Stimulated activated effector memory CD8-positive, alpha-beta T cell treated with anti-CD3 and anti-CD28 coated beads, Interleukin-12 subunit alpha, Interleukin-12 subunit beta, amount 100 ng/mL, for 72 hours (primary cell): ENCODE results near the gene ZFP92.

Experiments
- ATAC-seq: fragments of 150-1000 bp; cut with Tn5 transposase; 2 replicates; pipeline ENCODE4 v1.10.0; 2021
- DNase-seq, 2 donors: peaks; one replicate each; pipeline ENCODE4 v3.0.0; 2021 to 2022; ENCODE audit warnings: low spot score in 2 of 2
- H3K27ac Mint-ChIP-seq: one replicate; pipeline ENCODE4 v1.8.0; 2022; ENCODE audit warnings: mild to moderate bottlenecking, mixed read lengths
- H3K36me3 Mint-ChIP-seq: one replicate; pipeline ENCODE4 v1.8.0; 2022; ENCODE audit warnings: mild to moderate bottlenecking, mixed read lengths
- H3K4me1 Mint-ChIP-seq: one replicate; pipeline ENCODE4 v1.8.0; 2022; ENCODE audit warnings: mixed read lengths
- H3K4me3 Mint-ChIP-seq: one replicate; pipeline ENCODE4 v1.8.0; 2022; ENCODE audit warnings: mild to moderate bottlenecking, mixed read lengths
- H3K9me3 Mint-ChIP-seq: one replicate; pipeline ENCODE4 v1.8.0; 2022; ENCODE audit warnings: mixed read lengths

ZFP92 gene

DNA sequence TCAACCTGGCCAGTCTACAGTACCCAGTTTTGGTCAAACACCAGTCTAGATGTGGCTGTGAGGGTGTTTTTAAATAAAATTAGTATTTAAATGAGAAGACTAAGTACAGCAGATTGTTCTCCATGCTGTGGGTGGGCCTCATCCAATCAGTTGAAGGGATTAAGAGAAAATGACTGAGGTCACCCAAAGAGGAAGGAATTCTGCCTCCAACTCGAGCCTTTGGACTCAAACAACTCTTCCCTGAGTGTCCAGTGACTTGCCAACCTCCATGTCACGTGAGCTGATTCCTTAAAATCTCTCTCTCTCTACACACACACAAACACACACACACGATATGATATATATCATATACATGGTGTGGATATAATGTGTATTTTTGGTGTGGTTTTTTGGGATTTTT is 24.6 kb downstream of the ZFP92 start:
- H3K4me1 Mint-ChIP-seq, result no peaks in the 10 kb centered on the region
- no peaks in the 10 kb centered on the region for H3K9me3 Mint-ChIP-seq
- H3K27ac Mint-ChIP-seq, result no peak overlapping the region
- no peak for DNase-seq
- no peak overlapping the region for H3K4me3 Mint-ChIP-seq
- ATAC-seq, result no peak
- no peaks in the 10 kb centered on the region for H3K36me3 Mint-ChIP-seq

DNA sequence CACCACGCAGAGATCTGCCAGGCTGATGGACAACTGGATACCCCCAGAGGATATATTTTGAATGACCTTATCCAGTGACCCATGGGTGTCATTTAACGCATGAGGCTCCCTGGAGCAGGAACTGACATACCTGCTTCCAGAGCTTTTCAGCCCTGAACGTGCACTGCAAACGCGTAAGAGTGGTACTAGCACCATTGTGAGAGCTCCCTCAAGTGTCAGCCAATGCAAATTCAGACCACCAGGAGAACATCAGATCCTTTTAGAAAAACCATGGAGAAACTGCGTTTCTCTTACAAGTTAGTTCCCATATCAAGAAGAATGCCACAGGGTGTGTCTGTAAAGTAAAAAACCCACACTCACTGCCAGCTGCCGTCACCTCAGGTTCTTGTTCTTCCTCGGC is 27.3 kb downstream of the ZFP92 start:
- H3K27ac Mint-ChIP-seq, result no peak overlapping the region
- no peaks in the 10 kb centered on the region for H3K36me3 Mint-ChIP-seq
- no peak overlapping the region for H3K4me3 Mint-ChIP-seq
- H3K9me3 Mint-ChIP-seq, result no peaks in the 10 kb centered on the region
- no peaks in the 10 kb centered on the region for H3K4me1 Mint-ChIP-seq
- ATAC-seq, result no peak
- no peak for DNase-seq

DNA sequence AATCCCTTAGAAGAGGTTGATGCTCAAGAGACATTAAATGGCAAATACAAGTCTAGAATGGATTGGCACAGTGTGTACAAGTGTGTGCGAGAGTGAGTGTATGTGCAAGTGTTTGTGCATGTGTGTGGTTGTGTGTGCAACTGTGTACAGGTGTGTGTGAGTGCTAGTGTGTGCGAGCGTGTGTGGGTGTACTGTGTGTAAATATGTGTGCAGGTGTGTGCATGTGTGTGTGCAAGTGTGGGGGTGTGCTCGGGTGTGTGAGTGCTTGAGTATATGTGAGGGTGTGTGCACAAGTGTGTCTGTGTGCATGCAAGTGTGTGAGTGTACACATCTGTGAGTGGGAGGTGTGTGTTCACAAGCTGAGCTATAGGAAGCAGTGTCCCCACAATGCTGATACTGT is 28.7 kb downstream of the ZFP92 start:
- Mint-ChIP-seq H3K36me3 (no peaks in the 10 kb centered on the region), H3K4me3 (no peak overlapping the region), H3K9me3 (no peaks in the 10 kb centered on the region), H3K4me1 (no peaks in the 10 kb centered on the region), H3K27ac (no peak overlapping the region)
- DNase-seq (no peak), ATAC-seq (no peak)

DNA sequence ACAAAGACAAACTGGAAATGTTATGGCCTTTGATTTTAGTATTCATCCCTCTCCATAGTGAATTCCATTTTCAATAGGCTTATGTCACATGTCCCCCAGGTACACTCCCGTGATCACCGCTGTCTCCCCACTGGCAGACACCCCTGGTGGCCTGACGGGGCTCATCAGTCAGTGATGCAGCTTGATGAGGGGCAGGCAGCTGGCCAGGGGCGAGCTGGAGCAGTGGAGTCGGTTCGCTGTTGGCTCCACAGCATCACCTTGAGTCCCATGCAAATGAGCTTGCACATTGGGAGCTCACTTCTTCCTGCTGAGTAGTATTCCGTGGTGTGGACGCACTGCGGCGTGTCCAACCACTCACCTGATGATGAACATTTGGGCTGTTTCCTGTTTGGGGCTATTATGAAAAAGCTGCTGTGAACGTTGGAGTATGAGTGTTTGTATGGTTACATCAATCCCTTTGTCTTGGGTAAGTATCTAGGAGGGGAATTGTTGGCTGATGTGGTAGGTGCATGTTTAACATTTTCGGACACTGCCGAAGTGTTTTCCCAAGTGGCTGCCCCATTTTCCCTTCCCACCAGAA is 29.4 kb downstream of the ZFP92 start:
- Mint-ChIP-seq H3K27ac (no peak overlapping the region), H3K4me3 (no peak overlapping the region), H3K9me3 (no peaks in the 10 kb centered on the region), H3K4me1 (no peaks in the 10 kb centered on the region), H3K36me3 (no peaks in the 10 kb centered on the region)
- DNase-seq, result no peak
- no peak for ATAC-seq

DNA sequence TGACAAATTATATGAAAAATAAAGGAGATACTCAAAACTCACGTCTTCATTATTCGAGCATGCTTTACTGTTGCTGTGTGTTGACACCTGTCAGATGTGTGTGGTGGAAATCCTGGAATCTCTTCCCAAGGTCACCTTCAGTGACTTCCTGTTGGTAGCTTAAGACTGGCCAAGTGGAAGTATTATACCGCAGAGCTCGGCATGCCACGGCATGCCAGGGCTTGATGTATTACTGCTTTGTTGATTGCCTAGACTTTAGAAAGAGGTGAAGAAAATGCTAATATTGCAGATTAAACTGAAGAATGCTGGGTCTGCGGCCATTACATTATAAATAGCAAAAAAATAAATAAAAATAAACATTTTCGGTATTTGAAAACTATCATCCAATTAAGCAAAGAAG is 30.0 kb downstream of the ZFP92 start:
- no peaks in the 10 kb centered on the region for H3K4me1 Mint-ChIP-seq
- H3K4me3 Mint-ChIP-seq, result no peak overlapping the region
- no peak for ATAC-seq
- H3K9me3 Mint-ChIP-seq, result no peaks in the 10 kb centered on the region
- no peak for DNase-seq
- no peak overlapping the region for H3K27ac Mint-ChIP-seq
- no peaks in the 10 kb centered on the region for H3K36me3 Mint-ChIP-seq

DNA sequence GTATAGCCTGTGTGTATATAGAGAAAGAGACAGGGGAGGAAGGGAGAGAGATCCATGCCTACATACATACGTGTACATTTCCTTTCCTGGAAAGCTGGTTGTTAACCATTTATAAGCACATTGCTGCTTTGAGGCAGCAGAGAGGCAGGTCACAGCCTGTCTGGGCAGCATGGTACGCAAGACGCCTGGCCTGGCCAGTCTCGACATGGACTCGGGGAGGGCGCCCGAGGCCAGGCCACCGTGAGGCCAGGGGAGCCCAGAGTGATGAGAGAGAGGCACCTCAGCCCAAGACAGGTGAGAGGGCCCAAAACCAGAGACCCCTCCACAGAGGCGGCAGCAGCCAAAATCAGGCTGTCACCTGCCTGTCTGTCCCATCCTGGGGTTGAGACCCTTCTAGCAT is 30.7 kb downstream of the ZFP92 start:
- Mint-ChIP-seq H3K9me3 (no peaks in the 10 kb centered on the region), H3K36me3 (no peaks in the 10 kb centered on the region), H3K4me3 (no peak overlapping the region), H3K27ac (no peak overlapping the region), H3K4me1 (no peaks in the 10 kb centered on the region)
- ATAC-seq (no peak), DNase-seq (no peak)

DNA sequence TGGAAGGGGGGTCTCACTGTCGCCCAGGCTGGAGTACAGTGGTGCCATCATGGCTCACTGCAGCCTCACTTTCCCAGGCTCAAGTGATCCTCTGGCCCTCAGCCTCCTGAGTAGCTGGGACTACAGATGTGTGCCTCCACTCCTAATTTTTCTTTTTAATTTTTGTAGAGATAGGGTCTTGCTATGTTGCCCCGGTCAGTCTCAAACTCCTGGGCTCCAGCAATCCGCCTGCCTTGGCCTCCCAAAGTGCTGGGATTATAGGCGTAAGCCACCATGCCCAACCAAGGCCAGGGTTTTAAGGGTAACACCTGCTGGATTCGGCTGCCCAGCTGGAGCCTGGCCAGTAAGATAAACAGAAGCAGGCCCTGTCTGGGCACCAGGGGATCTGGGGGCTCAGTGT is 31.2 kb downstream of the ZFP92 start:
- no peak overlapping the region for H3K27ac Mint-ChIP-seq
- no peaks in the 10 kb centered on the region for H3K4me1 Mint-ChIP-seq
- ATAC-seq, result no peak
- DNase-seq, result no peak
- H3K4me3 Mint-ChIP-seq, result no peak overlapping the region
- no peaks in the 10 kb centered on the region for H3K36me3 Mint-ChIP-seq
- H3K9me3 Mint-ChIP-seq, result no peaks in the 10 kb centered on the region

DNA sequence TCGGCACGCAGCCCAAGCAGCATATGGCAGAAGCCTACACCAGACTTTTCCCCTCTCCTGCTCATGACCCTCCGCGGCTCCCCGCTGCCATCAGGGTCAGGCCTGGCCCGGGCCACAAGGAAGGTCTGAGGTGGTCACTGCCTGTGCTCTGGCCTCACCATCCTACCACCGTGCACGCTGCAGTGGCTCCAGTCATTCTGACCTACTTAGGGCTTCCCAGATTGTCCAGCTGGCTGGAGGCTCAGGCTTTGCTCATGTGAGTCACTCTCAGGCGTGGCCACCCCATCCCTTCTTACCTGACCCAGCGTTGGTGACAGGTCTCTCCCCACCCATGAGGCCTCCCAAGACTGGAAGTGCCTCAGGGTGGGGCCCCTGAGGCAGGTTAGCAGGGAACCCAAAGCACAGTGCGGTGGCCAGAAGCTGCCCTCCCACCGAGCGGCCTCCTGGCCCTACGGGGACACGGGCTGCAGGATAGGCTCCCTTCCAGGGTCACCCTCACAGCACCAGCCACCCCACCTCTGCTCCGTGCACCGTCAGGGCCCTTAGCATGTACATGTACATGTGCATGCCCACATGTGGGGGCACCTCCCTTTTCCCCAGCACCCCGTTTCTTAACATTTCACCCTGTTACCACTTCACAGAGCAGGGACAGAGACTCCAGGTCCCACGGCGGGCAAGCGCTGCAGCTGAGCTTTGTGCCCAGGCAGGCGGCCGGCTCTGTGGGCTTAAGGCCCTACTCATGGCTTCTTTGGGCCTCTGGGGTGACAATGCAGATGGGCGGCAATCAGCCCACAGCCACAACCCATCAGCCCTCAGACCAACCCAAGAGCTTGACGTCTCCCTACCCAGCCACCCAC is 32.4 kb downstream of the ZFP92 start:
- Mint-ChIP-seq H3K4me3 (no peak overlapping the region), H3K27ac (no peak overlapping the region), H3K4me1 (no peaks in the 10 kb centered on the region), H3K9me3 (no peaks in the 10 kb centered on the region), H3K36me3 (no peaks in the 10 kb centered on the region)
- no peak for DNase-seq
- no peak for ATAC-seq

DNA sequence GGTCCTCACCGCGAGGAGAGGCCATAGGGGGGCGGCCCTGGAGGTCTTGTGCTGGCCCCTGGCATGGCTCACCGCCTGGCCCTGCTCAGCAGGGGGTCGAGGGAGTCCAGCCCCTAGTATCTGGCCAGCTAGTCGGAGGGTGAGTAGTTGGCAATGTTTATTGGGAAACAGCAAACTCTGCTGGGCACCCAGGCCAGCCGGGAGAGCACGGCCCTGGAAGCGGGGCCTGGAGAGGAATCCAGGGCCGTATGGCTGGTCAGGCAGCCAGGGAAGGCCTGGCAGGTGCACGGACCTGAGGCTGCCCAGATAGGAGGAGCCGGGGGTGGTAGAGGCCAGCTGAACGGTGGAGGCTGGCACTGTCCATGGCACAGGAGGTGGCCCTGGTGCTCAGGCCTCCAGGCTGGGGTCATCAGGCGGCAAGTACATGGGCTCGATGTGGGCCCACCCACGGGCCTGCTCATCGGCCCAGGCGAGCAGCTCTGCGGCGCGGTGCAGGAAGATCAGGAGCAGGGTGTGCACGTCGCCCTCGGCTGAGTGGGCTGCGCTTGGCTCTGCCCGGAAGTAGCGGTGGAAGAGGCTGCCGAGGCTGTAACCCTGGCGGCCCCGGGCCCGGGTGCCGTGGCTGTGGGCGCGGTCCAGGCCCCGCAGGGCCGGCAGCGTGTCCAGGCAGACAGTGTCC is 33.2 kb downstream of the ZFP92 start:
- no peak for ATAC-seq
- Mint-ChIP-seq H3K36me3 (no peaks in the 10 kb centered on the region), H3K9me3 (no peaks in the 10 kb centered on the region), H3K4me3 (no peak overlapping the region), H3K27ac (no peak overlapping the region), H3K4me1 (no peaks in the 10 kb centered on the region)
- DNase-seq, result no peak

DNA sequence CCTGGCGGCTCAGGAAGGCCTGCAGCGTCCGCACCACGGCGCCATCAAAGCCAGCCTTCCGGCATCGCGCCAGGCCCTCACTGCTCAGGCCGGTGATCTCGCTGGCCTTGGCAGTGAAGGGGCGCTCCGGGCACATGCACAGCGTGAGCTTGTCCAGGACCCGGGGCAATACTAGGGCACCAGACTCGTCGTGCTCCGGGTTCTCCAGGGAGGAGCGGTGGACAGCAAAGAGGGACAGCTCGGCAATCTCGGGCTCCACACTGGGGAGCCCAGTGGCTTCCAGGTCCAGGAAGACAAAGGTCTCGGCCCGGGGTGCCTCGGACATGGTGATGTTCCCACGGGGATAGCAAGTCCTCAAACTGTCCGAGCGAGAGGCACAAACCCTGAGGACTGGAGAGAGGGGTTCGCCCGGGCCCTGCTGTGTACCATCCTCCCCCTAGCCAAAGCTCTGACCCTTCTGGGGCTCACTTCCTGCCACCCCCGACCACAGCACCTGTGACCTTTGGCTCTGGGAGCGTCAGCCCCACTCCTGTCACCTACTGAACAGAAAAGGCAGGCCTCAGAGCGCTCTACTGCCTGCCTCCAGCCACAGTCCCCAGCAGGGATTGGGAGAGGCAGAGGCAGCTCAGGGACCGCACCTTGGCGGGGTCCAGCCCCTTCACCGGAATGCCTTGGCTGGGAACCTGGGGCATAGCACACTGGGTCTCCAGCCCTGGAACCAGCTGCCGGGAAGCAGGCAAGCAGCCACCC is 34.0 kb downstream of the ZFP92 start:
- no peaks in the 10 kb centered on the region for H3K9me3 Mint-ChIP-seq
- no peaks in the 10 kb centered on the region for H3K4me1 Mint-ChIP-seq
- H3K4me3 Mint-ChIP-seq, result no peak overlapping the region
- ATAC-seq (no peak), DNase-seq (no peak)
- no peaks in the 10 kb centered on the region for H3K36me3 Mint-ChIP-seq
- H3K27ac Mint-ChIP-seq, result no peak overlapping the region

DNA sequence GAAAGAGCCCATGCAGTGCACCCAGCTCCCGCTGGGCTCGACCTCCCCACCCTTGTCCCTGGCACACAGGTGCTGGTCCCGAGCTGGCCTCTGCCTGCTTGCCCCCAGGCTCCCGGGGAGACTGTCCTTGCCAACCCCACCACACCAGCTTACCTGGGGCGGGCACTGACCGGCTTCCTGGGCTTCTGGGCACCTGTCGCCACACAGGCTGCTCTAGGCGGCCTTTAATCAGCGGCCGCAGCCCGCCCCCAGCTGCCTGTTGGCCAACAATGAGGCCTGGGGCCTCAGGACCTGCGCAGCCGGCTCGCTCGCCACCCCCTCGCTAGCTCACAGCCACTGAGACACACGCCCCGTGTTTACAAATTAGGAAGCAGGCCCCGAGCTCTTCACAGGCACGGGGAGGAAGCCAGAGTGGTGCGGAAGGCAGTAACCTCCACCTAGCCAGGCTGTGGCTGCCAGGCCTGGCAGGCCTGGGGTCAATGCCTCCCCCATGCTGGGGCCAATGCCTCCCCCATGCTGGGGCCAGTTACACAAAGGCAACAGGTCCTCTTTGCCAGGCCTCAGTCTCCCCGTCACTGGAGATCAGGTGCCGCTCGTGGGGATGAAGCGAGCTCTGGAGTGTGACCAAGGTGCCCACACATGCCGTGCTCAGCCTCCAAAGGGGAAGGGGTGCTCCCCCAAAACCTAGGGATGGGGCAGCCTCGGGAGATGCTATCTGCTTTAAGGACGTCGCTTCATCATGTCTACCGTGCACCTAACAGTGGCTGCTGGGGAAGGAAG is 34.8 kb downstream of the ZFP92 start, which contains the start of gene TREX2:
TREX2 (minus strand) TSS at position 201 of the 780 bp plus-strand sequence. CDS start 626 bp downstream, outside the sequence.
- DNase-seq (no peak), ATAC-seq (no peak)
- H3K27ac Mint-ChIP-seq, result no peak within 1 kb of the TSS
- peaks cover 2% of the 10 kb centered on the region for H3K36me3 Mint-ChIP-seq
- H3K4me3 Mint-ChIP-seq, result no peak within 1 kb of the TSS
- H3K9me3 Mint-ChIP-seq, result no peaks in the 10 kb centered on the region
- H3K4me1 Mint-ChIP-seq, result no peaks in the 10 kb centered on the region

DNA sequence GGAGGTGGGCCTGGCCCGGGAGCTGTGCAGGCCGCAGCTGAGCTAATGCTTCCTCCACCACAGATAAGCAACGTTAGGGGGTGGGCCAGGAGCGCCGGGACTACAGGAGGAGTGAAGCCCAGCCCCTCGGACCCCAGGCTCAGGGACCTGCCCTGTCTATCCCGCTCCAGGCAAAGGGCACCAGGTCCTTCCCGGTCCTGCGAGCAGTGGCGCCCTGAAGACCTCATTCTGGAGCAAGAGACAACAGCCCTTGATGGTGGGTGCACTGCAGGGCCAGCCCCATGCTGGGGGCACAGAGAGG is 35.3 kb downstream of the ZFP92 start:
- Mint-ChIP-seq H3K9me3 (no peaks in the 10 kb centered on the region), H3K4me3 (no peak overlapping the region), H3K4me1 (no peaks in the 10 kb centered on the region), H3K27ac (no peak overlapping the region), H3K36me3 (peaks cover 8% of the 10 kb centered on the region)
- DNase-seq, result no peak
- ATAC-seq, result no peak

DNA sequence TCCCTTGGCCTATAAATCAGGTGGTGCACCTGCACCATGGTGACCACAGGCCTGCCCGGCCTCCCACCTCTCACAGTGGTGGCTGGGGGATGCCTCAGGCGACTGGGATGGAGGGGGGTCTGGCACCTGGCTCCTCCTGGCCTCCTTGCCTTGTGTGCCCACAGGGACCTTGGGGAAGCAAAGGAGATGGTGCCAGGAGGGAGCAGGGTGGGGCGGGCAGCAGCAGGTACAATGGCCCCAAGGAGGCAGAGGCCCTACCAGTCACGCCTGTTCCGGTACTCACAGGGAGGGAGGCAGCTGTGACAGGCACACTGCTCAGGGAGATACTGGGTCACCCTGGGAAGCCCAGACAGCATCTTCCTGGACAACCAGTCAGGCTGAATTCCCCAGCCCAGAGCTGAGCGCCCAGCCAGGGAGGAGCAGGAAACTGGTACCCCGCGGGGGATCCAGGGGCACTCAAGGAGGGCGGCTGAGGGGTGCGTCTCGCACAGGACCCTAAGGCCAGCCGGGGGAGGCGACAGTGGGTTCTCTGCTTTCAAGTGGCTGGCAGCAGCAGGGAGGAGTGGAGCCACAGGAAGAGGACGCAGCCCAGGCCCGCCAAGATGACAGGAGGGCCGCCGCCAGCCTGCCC is 35.8 kb downstream of the ZFP92 start:
- Mint-ChIP-seq H3K36me3 (peaks cover 8% of the 10 kb centered on the region), H3K9me3 (no peaks in the 10 kb centered on the region), H3K4me1 (no peaks in the 10 kb centered on the region), H3K4me3 (no peak overlapping the region), H3K27ac (no peak overlapping the region)
- DNase-seq (no peak), ATAC-seq (no peak)

DNA sequence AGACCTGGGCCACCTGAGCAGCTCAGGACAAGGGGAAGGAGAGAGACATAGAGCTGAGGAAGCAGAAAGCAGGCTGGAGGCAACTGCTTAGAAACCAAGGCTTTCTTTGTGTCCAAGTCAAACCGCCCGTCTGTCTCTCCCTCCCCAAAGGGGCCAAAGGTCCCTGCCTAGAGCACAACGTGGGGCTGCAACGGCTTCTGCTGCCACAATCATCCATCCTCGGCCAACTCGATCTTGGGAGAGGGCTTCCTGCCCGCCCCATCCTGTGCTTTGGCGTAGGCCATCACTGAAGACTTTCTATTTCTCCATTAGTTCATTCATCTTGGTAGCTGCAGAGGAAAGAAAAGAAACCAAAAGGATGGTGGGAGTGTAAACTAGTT is 36.3 kb downstream of the ZFP92 start:
- H3K36me3 Mint-ChIP-seq, result peaks cover 8% of the 10 kb centered on the region
- DNase-seq (no peak), ATAC-seq (no peak)
- no peak overlapping the region for H3K4me3 Mint-ChIP-seq
- H3K27ac Mint-ChIP-seq, result no peak overlapping the region
- no peaks in the 10 kb centered on the region for H3K9me3 Mint-ChIP-seq
- H3K4me1 Mint-ChIP-seq, result no peaks in the 10 kb centered on the region
